Cardiac muscle cell (in vitro differentiated cells and primary cell): Measurements from ENCODE around the gene TLK2. TPM values are rescaled to one million over a fixed set of nuclear protein-coding genes. Genes with fewer than 3 reads are reported as not detected.

Source experiments
- DNase-seq, 2 donors: peaks; one replicate each; pipeline versions ENCODE4 v3.0.0 to v3.0.0-alpha.2; 2010 to 2017; ENCODE audit warnings: low read depth in 1 of 2, low spot score in 1 of 2
- H3K27ac ChIP-seq: fragments of 200-600 bp; sonication (generic); 2 replicates; pipeline ENCODE4 v1.5.1; 2016
- H3K27me3 ChIP-seq: fragments of 200-600 bp; sonication (generic); 2 replicates; pipeline ENCODE4 v1.6.0; 2016; ENCODE audit warnings: control low read depth
- H3K36me3 ChIP-seq: fragments of 200-600 bp; sonication (generic); 2 replicates; pipeline ENCODE4 v1.5.1; 2016; ENCODE audit warnings: control low read depth
- H3K4me1 ChIP-seq: fragments of 200-600 bp; sonication (generic); 2 replicates; pipeline ENCODE4 v1.8.1; 2017; ENCODE audit warnings: low read depth, mild to moderate bottlenecking, mixed run types
- H3K4me3 ChIP-seq: fragments of 200-600 bp; sonication (generic); 2 replicates; pipeline ENCODE4 v1.5.1; 2016; ENCODE audit warnings: mild to moderate bottlenecking
- H3K9me3 ChIP-seq: fragments of 200-600 bp; sonication (generic); 2 replicates; pipeline ENCODE4 v1.5.1; 2017; ENCODE audit warnings: low read depth, mild to moderate bottlenecking, control low read depth
- CTCF ChIP-seq: IDR thresholded peaks from 2 replicates; pipeline ENCODE4 v1.5.1; 2012; ENCODE audit warnings: low read depth, mild to moderate bottlenecking, low read length
- polyA plus RNA-seq: library from polyadenylated mRNA; unstranded; fragments of >200 nt; fragmentation: Nextera tagmentation; extraction: Ambion mirVana; gene quantifications from 2 replicates; pipeline ENCODE4 v1.2.1, GENCODE V29; 2016
- total RNA-seq: library from RNA; depleted of rRNA; stranded (reverse); fragments of >200 nt; gene quantifications from 2 replicates; pipeline ENCODE4 v1.2.3, GENCODE V29; 2016

Gene TLK2
- total and polyA plus RNA-seq, 2 experiments from 2014 or later: 36.8 to 43.1 TPM

- H3K27me3 ChIP-seq: no peaks in the 10 kb centered on the region
- no peak overlapping the region for H3K27ac ChIP-seq
- no peaks in the 10 kb centered on the region for H3K9me3 ChIP-seq
- H3K4me3 ChIP-seq: no peak overlapping the region
- no peaks in the 10 kb centered on the region for H3K36me3 ChIP-seq
- DNase-seq: no peak
- H3K4me1 ChIP-seq: peaks cover 5% of the 10 kb centered on the region
- TF ChIP-seq CTCF: no peak
Measured at GRCh38 chr17:62641951-62642350, 163.3 kb downstream of the TLK2 start.

GRCh38 chr17:62643496-62643895 is 164.9 kb downstream of the TLK2 start:
- H3K27me3 ChIP-seq: no peaks in the 10 kb centered on the region
- H3K4me1 ChIP-seq: peaks cover 5% of the 10 kb centered on the region
- no peak overlapping the region for H3K27ac ChIP-seq
- TF ChIP-seq CTCF: no peak
- H3K36me3 ChIP-seq: no peaks in the 10 kb centered on the region
- no peak for DNase-seq
- H3K9me3 ChIP-seq: no peaks in the 10 kb centered on the region
- H3K4me3 ChIP-seq: no peak overlapping the region

GRCh38 chr17:62644487-62645173 is 166.0 kb downstream of the TLK2 start:
- H3K27ac ChIP-seq: peak overlapping the region; percentile 56
- DNase-seq: peak in 1 of 2 donors; percentile 63

GRCh38 chr17:62648251-62648955 is 169.8 kb downstream of the TLK2 start:
- Histone ChIP-seq H3K27me3 (no peaks in the 10 kb centered on the region), H3K36me3 (no peaks in the 10 kb centered on the region), H3K4me3 (no peak overlapping the region), H3K27ac (peak overlapping the region; percentile 9), H3K4me1 (peaks cover 18% of the 10 kb centered on the region), H3K9me3 (no peaks in the 10 kb centered on the region)
- no peak for TF ChIP-seq CTCF
- no peak for DNase-seq

More at GRCh38 chr17:62644487-62645173, 166.0 kb downstream of the TLK2 start:
- Histone ChIP-seq H3K4me3 (no peak overlapping the region), H3K27me3 (no peaks in the 10 kb centered on the region), H3K36me3 (no peaks in the 10 kb centered on the region), H3K9me3 (no peaks in the 10 kb centered on the region), H3K4me1 (peaks cover 5% of the 10 kb centered on the region)
- TF ChIP-seq CTCF: no peak

- H3K27me3 ChIP-seq: no peaks in the 10 kb centered on the region
- H3K4me1 ChIP-seq: peaks cover 22% of the 10 kb centered on the region
- TF ChIP-seq CTCF: no peak
- DNase-seq: no peak
- H3K9me3 ChIP-seq: no peaks in the 10 kb centered on the region
- no peak overlapping the region for H3K4me3 ChIP-seq
- peak overlapping the region; percentile 9 for H3K27ac ChIP-seq
- no peaks in the 10 kb centered on the region for H3K36me3 ChIP-seq
Measured at GRCh38 chr17:62648956-62649294, 170.3 kb downstream of the TLK2 start.
